WTC11 (cell line): Measurements from ENCODE around the gene APOLD1. TPM values are rescaled to one million over a fixed set of nuclear protein-coding genes. Genes with fewer than 3 reads are reported as not detected.
A peak's percentile ranks its signal among the peaks of the same experiment; 100 is the strongest.

Source experiments
- ATAC-seq: fragments of 200-7000 bp; cut with Tn5 transposase; 2 replicates; pipeline ENCODE4 v1.10.0; 2021; ENCODE audit warnings: mild to moderate bottlenecking, moderate library complexity
- CTCF ChIA-PET: fragments of 300-600 bp; sonication (Branson Sonifier 250); formaldehyde crosslinking; loops from one replicate; lab custom pipeline; 2021; ENCODE audit warnings: antibody characterized with exemption; lab: Charles Lee
- POLR2A ChIA-PET: fragments of 350-600 bp; sonication (Branson Sonifier 250); formaldehyde crosslinking; loops from one replicate; lab custom pipeline; 2021; ENCODE audit warnings: antibody characterized with exemption; lab: Charles Lee
- DNase-seq: peaks from one replicate; pipeline ENCODE4 v3.0.0; 2021; ENCODE audit warnings: low spot score
- H3K27ac Mint-ChIP-seq: 2 replicates; pipeline ENCODE4 v1.8.0; 2021; ENCODE audit warnings: mixed read lengths
- H3K27me3 Mint-ChIP-seq: 2 replicates; pipeline ENCODE4 v1.8.0; 2021; ENCODE audit warnings: low read depth, mild to moderate bottlenecking, moderate library complexity, mixed read lengths
- H3K36me3 Mint-ChIP-seq: 2 replicates; pipeline ENCODE4 v1.8.0; 2021; ENCODE audit warnings: mixed read lengths
- H3K4me1 Mint-ChIP-seq: 2 replicates; pipeline ENCODE4 v1.8.0; 2022; ENCODE audit warnings: mixed read lengths
- H3K4me3 Mint-ChIP-seq: 2 replicates; pipeline ENCODE4 v1.8.0; 2021; ENCODE audit warnings: mild to moderate bottlenecking, moderate library complexity, mixed read lengths
- H3K9me3 Mint-ChIP-seq: 2 replicates; pipeline ENCODE4 v1.8.0; 2021; ENCODE audit warnings: mixed read lengths
- ATF1 ChIP-seq: sonication (generic); formaldehyde crosslinking; IDR thresholded peaks from 2 replicates; pipeline ENCODE4 v1.8.1; 2023; ENCODE audit warnings: mild to moderate bottlenecking, moderate library complexity, missing genetic modification reagents
- ATF3 ChIP-seq: sonication (generic); formaldehyde crosslinking; conservative IDR thresholded peaks from 2 replicates; pipeline ENCODE4 v1.8.1; 2022; ENCODE audit warnings: mild to moderate bottlenecking, missing genetic modification reagents
- CREB1 ChIP-seq: sonication (generic); formaldehyde crosslinking; IDR thresholded peaks from 2 replicates; pipeline ENCODE4 v1.8.0; 2023; ENCODE audit warnings: mild to moderate bottlenecking, missing genetic modification reagents
- CREM ChIP-seq: sonication (generic); formaldehyde crosslinking; IDR thresholded peaks from 2 replicates; pipeline ENCODE4 v1.8.1; 2022; ENCODE audit warnings: mild to moderate bottlenecking, missing genetic modification reagents, moderate library complexity
- CTCF ChIP-seq: fragments of 200-600 bp; IDR thresholded peaks from 2 replicates; pipeline ENCODE4 v1.8.0; 2022; ENCODE audit warnings: antibody characterized with exemption
- E2F4 ChIP-seq: sonication (generic); formaldehyde crosslinking; IDR thresholded peaks from 2 replicates; pipeline ENCODE4 v1.8.1; 2022; ENCODE audit warnings: low read depth, mild to moderate bottlenecking, moderate library complexity, missing genetic modification reagents, borderline replicate concordance
- E2F5 ChIP-seq: sonication (generic); formaldehyde crosslinking; IDR thresholded peaks from 2 replicates; pipeline ENCODE4 v1.8.1; 2022; ENCODE audit warnings: mild to moderate bottlenecking, moderate library complexity, missing genetic modification reagents
- ELF4 ChIP-seq: sonication (generic); formaldehyde crosslinking; IDR thresholded peaks from 2 replicates; pipeline ENCODE4 v1.8.1; 2022; ENCODE audit warnings: low read depth, mild to moderate bottlenecking, moderate library complexity, missing genetic modification reagents
- HMGA2 ChIP-seq: fragments of 250-450 bp; sonication (Bioruptor Pico); IDR thresholded peaks from 2 replicates; pipeline ENCODE4 v1.4.0; 2021; ENCODE audit warnings: mild to moderate bottlenecking, moderate library complexity
- HMGXB4 ChIP-seq: sonication (generic); formaldehyde crosslinking; IDR thresholded peaks from 2 replicates; pipeline ENCODE4 v1.8.1; 2023; ENCODE audit warnings: mild to moderate bottlenecking, moderate library complexity, missing genetic modification reagents
- JAZF1 ChIP-seq: fragments of 250-450 bp; sonication (Bioruptor Pico); IDR thresholded peaks from 2 replicates; pipeline ENCODE4 v1.9.0; 2021; ENCODE audit warnings: moderate library complexity, mild to moderate bottlenecking, inconsistent platforms
- NR2C2 ChIP-seq: sonication (generic); formaldehyde crosslinking; IDR thresholded peaks from 2 replicates; pipeline ENCODE4 v1.8.0; 2022; ENCODE audit warnings: mild to moderate bottlenecking, missing genetic modification reagents
- NR3C1 ChIP-seq: sonication (generic); formaldehyde crosslinking; conservative IDR thresholded peaks from 2 replicates; pipeline ENCODE4 v1.8.1; 2023; ENCODE audit warnings: low read depth, mild to moderate bottlenecking, missing genetic modification reagents
- PRDM15 ChIP-seq: sonication (generic); formaldehyde crosslinking; IDR thresholded peaks from 2 replicates; pipeline ENCODE4 v1.8.0; 2022; ENCODE audit warnings: missing genetic modification reagents
- SMAD3 ChIP-seq: sonication (generic); formaldehyde crosslinking; IDR thresholded peaks from 2 replicates; pipeline ENCODE4 v1.8.0; 2022; ENCODE audit warnings: missing genetic modification reagents, mild to moderate bottlenecking, borderline replicate concordance
- USF2 ChIP-seq: sonication (generic); formaldehyde crosslinking; IDR thresholded peaks from 2 replicates; pipeline ENCODE4 v1.8.1; 2023; ENCODE audit warnings: mild to moderate bottlenecking, missing genetic modification reagents, moderate library complexity
- ZMAT4 ChIP-seq: fragments of 250-450 bp; sonication (Bioruptor Pico); IDR thresholded peaks from 2 replicates; pipeline ENCODE4 v1.9.0; 2021; ENCODE audit warnings: mild to moderate bottlenecking
- ZNF232 ChIP-seq: sonication (generic); formaldehyde crosslinking; IDR thresholded peaks from 2 replicates; pipeline ENCODE4 v1.8.0; 2022; ENCODE audit warnings: mild to moderate bottlenecking, missing genetic modification reagents
- ZNF281 ChIP-seq: sonication (generic); formaldehyde crosslinking; IDR thresholded peaks from 2 replicates; pipeline ENCODE4 v1.8.0; 2023; ENCODE audit warnings: mild to moderate bottlenecking, missing genetic modification reagents
- total RNA-seq: library from RNA; stranded (reverse); gene quantifications from 3 replicates; pipeline ENCODE4 v1.2.3, GENCODE V29; 2021

Gene APOLD1
- total RNA-seq, 1 experiment from 2014 or later: 0.44 TPM

- TF ChIP-seq ZNF281 (CRISPR knock-in tag): no peak
- no peak for TF ChIP-seq JAZF1 (CRISPR knock-in tag)
- no peak for TF ChIP-seq CREB1
- TF ChIP-seq ATF3 (CRISPR knock-in tag): no peak
- no peak for TF ChIP-seq HMGXB4 (CRISPR knock-in tag)
- no peak for TF ChIP-seq SMAD3 (CRISPR knock-in tag)
- no peak for TF ChIP-seq NR3C1 (CRISPR knock-in tag)
- no peak for TF ChIP-seq NR2C2 (CRISPR knock-in tag)
- no peak for TF ChIP-seq HMGA2 (CRISPR knock-in tag)
Measured at GRCh38 chr12:12817616-12818015, 32.2 kb downstream of the APOLD1 start (continued).

GRCh38 chr12:12818701-12819100 is 33.2 kb downstream of the APOLD1 start:
- ChIA-PET CTCF (no interaction called here), POLR2A (interaction anchor here (0.7 kb wide), 1 partner anchor 458 kb away, joined by 3 read pairs; no protein-coding TSS in a partner anchor)
- DNase-seq: no peak
- peaks cover 70% of the 10 kb centered on the region for H3K36me3 Mint-ChIP-seq
- ATAC-seq: no peak
- H3K4me1 Mint-ChIP-seq: peaks cover 15% of the 10 kb centered on the region
- H3K27ac Mint-ChIP-seq: peak overlapping the region; percentile 73; the same call in 1 of the 2 replicates
- no peaks in the 10 kb centered on the region for H3K27me3 Mint-ChIP-seq
- no peaks in the 10 kb centered on the region for H3K9me3 Mint-ChIP-seq
- H3K4me3 Mint-ChIP-seq: no peak overlapping the region
- TF ChIP-seq E2F4 (no peak), CTCF (no peak), CREM (CRISPR knock-in tag) (no peak), ATF1 (CRISPR knock-in tag) (no peak), E2F5 (CRISPR knock-in tag) (no peak), NR2C2 (CRISPR knock-in tag) (no peak), ZNF232 (no peak), ELF4 (no peak), USF2 (no peak), PRDM15 (CRISPR knock-in tag) (no peak), ZMAT4 (CRISPR knock-in tag) (no peak)
